SK-N-SH (cell line): ENCODE data around the gene SMCHD1. TPM values are rescaled to one million over a fixed set of nuclear protein-coding genes. Genes with fewer than 3 reads are reported as not detected.

Experiments used
- CTCF ChIA-PET: fragments of 300-600, 350-600 bp; formaldehyde crosslinking; extraction: SDS; loops from one replicate; lab custom pipeline; 2021; lab: Yijun Ruan, JAX
- POLR2A ChIA-PET: fragments of 350-600 bp; sonication (Branson Sonifier 250); formaldehyde crosslinking; extraction: SDS; loops from one replicate; lab custom pipeline; 2020; ENCODE audit warnings: antibody characterized with exemption, inconsistent platforms; lab: Yijun Ruan, JAX
- DNase-seq: peaks from one replicate; pipeline ENCODE4 v3.0.0; 2012
- H2AFZ ChIP-seq: fragments of 200-600 bp; sonication (generic); 2 replicates; pipeline ENCODE4 v1.8.1; 2016; ENCODE audit warnings: antibody characterized with exemption, mild to moderate bottlenecking, low read depth
- H3F3A ChIP-seq: fragments of 200-600 bp; sonication (generic); replicated peaks from 2 replicates; pipeline ENCODE3; 2016; ENCODE audit warnings: antibody characterized with exemption, mild to moderate bottlenecking; ENCODE audit not compliant: insufficient read depth
- H3K27ac ChIP-seq, 2 experiments: fragments of 200-500 bp in 1 of 2; fragments of 200-600 bp in 1 of 2; sonication (Bioruptor generic) in 1 of 2; sonication (generic), shearing (Covaris generic) in 1 of 2; 2 replicates each; pipeline versions ENCODE4 v1.5.1 to v1.6.1; 2014 to 2016; ENCODE audit warnings: low read depth in 2 of 2, inconsistent platforms in 1 of 2, low read length in 1 of 2, mild to moderate bottlenecking in 1 of 2, mixed read lengths in 1 of 2
- H3K27me3 ChIP-seq: fragments of 200-600 bp; sonication (generic), shearing (Covaris generic); 2 replicates; pipeline ENCODE4 v1.6.1; 2016; ENCODE audit warnings: mixed run types; ENCODE audit not compliant: insufficient read depth
- H3K36me3 ChIP-seq, 2 experiments: fragments of 200-500 bp in 1 of 2; fragments of 200-600 bp in 1 of 2; sonication (Bioruptor generic) in 1 of 2; sonication (generic) in 1 of 2; replicated peaks in 1 of 2; 2 replicates each; pipeline versions ENCODE3 to v1.5.1; 2014 to 2016; ENCODE audit warnings: low read length in 1 of 2, mild to moderate bottlenecking in 1 of 2; ENCODE audit not compliant: insufficient read depth in 2 of 2, control insufficient read depth in 1 of 2
- H3K4me1 ChIP-seq, 2 experiments: fragments of 200-500 bp in 1 of 2; fragments of 200-600 bp in 1 of 2; sonication (Bioruptor generic) in 1 of 2; sonication (generic), shearing (Covaris generic) in 1 of 2; 2 replicates each; pipeline versions ENCODE4 v1.5.1 to v1.6.1; 2014 to 2016; ENCODE audit warnings: low read depth in 1 of 2, low read length in 1 of 2, mixed run types in 1 of 2; ENCODE audit not compliant: insufficient read depth in 2 of 2, control insufficient read depth in 1 of 2
- H3K4me2 ChIP-seq: fragments of 200-600 bp; sonication (generic), shearing (Covaris generic); 2 replicates; pipeline ENCODE4 v1.6.1; 2017; ENCODE audit warnings: mixed run types
- H3K4me3 ChIP-seq, 2 experiments: fragments of 200-500 bp in 1 of 2; fragments of 200-600 bp in 1 of 2; sonication (Bioruptor generic) in 1 of 2; sonication (generic), shearing (Covaris generic) in 1 of 2; 2 replicates each; pipeline versions ENCODE4 v1.5.1 to v1.8.1; 2014 to 2016; ENCODE audit warnings: low read depth in 2 of 2, inconsistent platforms in 1 of 2, low read length in 1 of 2, mild to moderate bottlenecking in 1 of 2, mixed read lengths in 1 of 2, moderate library complexity in 1 of 2
- H3K79me2 ChIP-seq: fragments of 200-600 bp; sonication (generic); 2 replicates; pipeline ENCODE4 v1.8.1; 2017; ENCODE audit warnings: mild to moderate bottlenecking; ENCODE audit not compliant: insufficient read depth
- H3K9ac ChIP-seq: fragments of 200-600 bp; sonication (generic); 2 replicates; pipeline ENCODE4 v1.6.1; 2017; ENCODE audit warnings: mixed run types
- H3K9me2 ChIP-seq: fragments of 200-600 bp; sonication (generic); 2 replicates; pipeline ENCODE4 v1.6.1; 2017; ENCODE audit warnings: mixed run types
- H3K9me3 ChIP-seq: fragments of 200-600 bp; sonication (generic); 2 replicates; pipeline ENCODE4 v1.6.1; 2017; ENCODE audit warnings: mixed run types, mild to moderate bottlenecking, moderate library complexity
- H4K20me1 ChIP-seq: fragments of 200-600 bp; sonication (generic); 2 replicates; pipeline ENCODE4 v1.6.1; 2017; ENCODE audit warnings: mild to moderate bottlenecking, mixed run types; ENCODE audit not compliant: insufficient read depth
- CHD2 ChIP-seq: fragments of 150-350 bp; IDR thresholded peaks from 2 replicates; pipeline ENCODE4 v1.6.1; 2018; ENCODE audit warnings: low read length; ENCODE audit not compliant: partially characterized antibody
- CTCF ChIP-seq: fragments of 200-600 bp; sonication (generic); IDR thresholded peaks from 2 replicates; pipeline ENCODE4 v1.6.1; 2017; ENCODE audit warnings: antibody characterized with exemption, mild to moderate bottlenecking, moderate library complexity
- MEF2A ChIP-seq: IDR thresholded peaks from 2 replicates; pipeline ENCODE4 v1.4.0; 2012; ENCODE audit warnings: low read depth, borderline replicate concordance
- MXI1 ChIP-seq: IDR thresholded peaks from 2 replicates; pipeline ENCODE4 v1.6.1; 2012; ENCODE audit warnings: mild to moderate bottlenecking, low read depth, low read length, improper control_type of control experiment
- TAF1 ChIP-seq: IDR thresholded peaks from 2 replicates; pipeline ENCODE4 v1.6.1; 2012; ENCODE audit warnings: low read depth, mild to moderate bottlenecking, low read length, moderate library complexity, borderline replicate concordance
- WGBS: methylation state at CpG from one replicate; pipeline ENCODE4 v1.1.6; 2017; ENCODE audit warnings: low lambda C conversion rate; 5-methylcytosine and 5-hydroxymethylcytosine counted together
- polyA plus RNA-seq, 3 experiments: library from polyadenylated mRNA; depleted of rRNA; stranded (reverse); fragments of >200 nt; gene quantifications; 2 replicates each; pipeline ENCODE4 v1.2.3, GENCODE V29; 2012
- TF ChIP-seq, protein P1 (sequence below): IDR thresholded peaks from 2 replicates; pipeline ENCODE4 v1.6.1; 2012; ENCODE audit warnings: mild to moderate bottlenecking, low read depth, low read length, moderate library complexity

Gene SMCHD1
- polyA plus RNA-seq, 1 of the 3 experiments (the other 2 are of a cell fraction): 8.9 TPM

DNA sequence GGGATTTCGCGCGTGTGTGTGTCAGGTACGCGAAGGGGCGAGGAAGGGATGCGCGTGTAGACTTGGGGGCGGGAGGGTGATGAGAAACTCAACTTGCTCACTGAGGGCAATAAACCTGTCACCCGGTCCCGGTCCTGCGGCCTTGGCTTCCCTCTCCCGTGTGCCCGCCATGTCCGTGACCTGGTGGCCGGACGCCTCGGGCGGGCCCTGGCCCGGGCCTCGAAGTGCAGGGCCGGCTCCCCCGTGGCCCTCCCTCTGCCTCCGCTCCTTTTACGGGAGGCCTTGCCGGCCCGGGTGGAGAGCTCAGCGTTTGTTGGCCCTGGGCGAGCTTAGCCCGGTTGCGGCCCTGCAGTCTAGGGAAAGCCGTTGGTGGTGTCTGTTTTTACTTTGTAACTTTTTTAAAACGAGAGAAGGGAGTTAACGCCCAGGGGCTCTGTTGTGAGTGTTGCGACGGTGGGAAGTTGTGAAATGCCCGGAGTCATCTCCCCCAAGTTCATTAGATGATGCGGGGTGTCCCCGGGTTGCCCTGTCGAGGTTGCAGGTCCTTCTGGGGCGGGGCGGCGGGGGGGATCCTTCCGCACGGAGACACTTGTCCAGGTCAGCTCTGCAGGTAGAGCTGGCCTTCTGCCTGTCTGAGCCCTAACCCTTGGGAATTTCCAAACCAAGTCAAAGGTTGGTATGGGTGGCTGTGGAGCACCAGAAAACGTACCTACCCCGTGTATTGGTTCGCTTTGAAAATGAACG lies 883 bp downstream of the SMCHD1 start:
- Histone ChIP-seq H3K9me3 (no peaks in the 10 kb centered on the region), H2AFZ (peak overlapping the region; percentile 37), H3K36me3 (peaks cover 0 to 4% of the 10 kb centered on the region in 2 experiments), H3K27me3 (no peaks in the 10 kb centered on the region), H3K4me1 (peaks cover 0 to 6% of the 10 kb centered on the region in 2 experiments; a peak in 3 of 4 replicates), H4K20me1 (peaks cover 43% of the 10 kb centered on the region), H3K9me2 (no peaks in the 10 kb centered on the region), H3K4me3 (peak overlapping the region; percentile 79 to 95), H3K9ac (peak overlapping the region; percentile 92), H3K4me2 (peak overlapping the region; percentile 82), H3F3A (no peaks in the 10 kb centered on the region), H3K79me2 (peaks cover 57% of the 10 kb centered on the region), H3K27ac (peak overlapping the region; percentile 91 to 93)
- DNase-seq: peak; percentile 72
- ChIA-PET CTCF (interaction anchor here (0.7 to 2.2 kb wide), 4 partner anchors 18 to 589 kb away, joined by 3 to 9 read pairs (median 5); no protein-coding TSS in a partner anchor), POLR2A (interaction anchor here (0.5 to 0.8 kb wide), 3 partner anchors 18 to 91 kb away, joined by 3 to 5 read pairs (median 3); no protein-coding TSS in a partner anchor)
- WGBS: 4% methylated on average over 25 of the region's 49 CpGs
- no peak for TF ChIP-seq MEF2A
- peak; percentile 29; the same call in 1 of the 2 replicates for TF ChIP-seq MXI1
- no peak for TF ChIP-seq CHD2
- no peak; the same call in 1 of the 2 replicates for TF ChIP-seq CTCF
- 0 out of 2 replicates have a peak, but pooled peaks have one; percentile 4 for TF ChIP-seq TAF1

DNA sequence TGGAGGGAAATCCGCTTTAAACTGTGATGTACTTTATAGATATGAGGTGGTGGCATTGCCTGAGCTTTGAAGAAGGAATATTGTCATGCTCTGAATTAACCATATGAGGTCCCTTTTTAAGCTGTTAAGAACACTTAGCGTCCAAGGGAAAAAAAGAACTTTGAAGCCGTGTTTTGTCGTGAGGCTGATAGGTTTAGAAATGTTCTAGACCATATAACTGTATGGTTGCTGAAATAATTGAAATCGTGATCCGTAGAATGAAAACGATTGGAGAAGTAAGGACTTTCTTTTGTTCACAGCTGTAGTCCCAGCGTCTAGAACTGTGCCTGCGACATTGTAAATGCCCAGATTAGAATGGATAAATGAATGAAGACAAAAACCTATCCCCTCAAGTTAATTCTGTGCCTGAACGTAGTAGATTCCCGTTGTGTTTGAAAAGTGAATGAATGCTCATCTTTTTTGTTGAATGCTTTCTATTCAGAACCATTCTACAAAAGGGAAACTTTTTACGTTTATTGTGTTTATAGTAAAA lies 1.5 kb downstream of the SMCHD1 start:
- Histone ChIP-seq H3F3A (no peaks in the 10 kb centered on the region), H3K9ac (peak overlapping the region; percentile 92), H3K27me3 (no peaks in the 10 kb centered on the region), H3K36me3 (peaks cover 0 to 4% of the 10 kb centered on the region in 2 experiments), H3K9me2 (no peaks in the 10 kb centered on the region), H3K79me2 (peaks cover 62% of the 10 kb centered on the region), H4K20me1 (peaks cover 46% of the 10 kb centered on the region), H3K27ac (peak overlapping the region; percentile 91 to 93; a peak in 3 of 4 replicates), H3K4me3 (peak overlapping the region; percentile 79 to 95), H3K4me1 (peaks cover 0 to 6% of the 10 kb centered on the region in 2 experiments; a peak in 3 of 4 replicates), H2AFZ (0 out of 2 replicates have a peak overlapping the region, but pooled peaks have one; percentile 9), H3K9me3 (no peaks in the 10 kb centered on the region), H3K4me2 (peak overlapping the region; percentile 82)
- ChIA-PET POLR2A (no interaction called here), CTCF (interaction anchor here (0.7 to 2.2 kb wide), 4 partner anchors 17 to 589 kb away, joined by 3 to 9 read pairs (median 5); no protein-coding TSS in a partner anchor)
- 2% methylated on average over 12 of the region's 12 CpGs for WGBS
- 0 out of 2 replicates have a peak, but pooled peaks have one; percentile 14 for TF ChIP-seq MXI1
- TF ChIP-seq, protein P1, sequence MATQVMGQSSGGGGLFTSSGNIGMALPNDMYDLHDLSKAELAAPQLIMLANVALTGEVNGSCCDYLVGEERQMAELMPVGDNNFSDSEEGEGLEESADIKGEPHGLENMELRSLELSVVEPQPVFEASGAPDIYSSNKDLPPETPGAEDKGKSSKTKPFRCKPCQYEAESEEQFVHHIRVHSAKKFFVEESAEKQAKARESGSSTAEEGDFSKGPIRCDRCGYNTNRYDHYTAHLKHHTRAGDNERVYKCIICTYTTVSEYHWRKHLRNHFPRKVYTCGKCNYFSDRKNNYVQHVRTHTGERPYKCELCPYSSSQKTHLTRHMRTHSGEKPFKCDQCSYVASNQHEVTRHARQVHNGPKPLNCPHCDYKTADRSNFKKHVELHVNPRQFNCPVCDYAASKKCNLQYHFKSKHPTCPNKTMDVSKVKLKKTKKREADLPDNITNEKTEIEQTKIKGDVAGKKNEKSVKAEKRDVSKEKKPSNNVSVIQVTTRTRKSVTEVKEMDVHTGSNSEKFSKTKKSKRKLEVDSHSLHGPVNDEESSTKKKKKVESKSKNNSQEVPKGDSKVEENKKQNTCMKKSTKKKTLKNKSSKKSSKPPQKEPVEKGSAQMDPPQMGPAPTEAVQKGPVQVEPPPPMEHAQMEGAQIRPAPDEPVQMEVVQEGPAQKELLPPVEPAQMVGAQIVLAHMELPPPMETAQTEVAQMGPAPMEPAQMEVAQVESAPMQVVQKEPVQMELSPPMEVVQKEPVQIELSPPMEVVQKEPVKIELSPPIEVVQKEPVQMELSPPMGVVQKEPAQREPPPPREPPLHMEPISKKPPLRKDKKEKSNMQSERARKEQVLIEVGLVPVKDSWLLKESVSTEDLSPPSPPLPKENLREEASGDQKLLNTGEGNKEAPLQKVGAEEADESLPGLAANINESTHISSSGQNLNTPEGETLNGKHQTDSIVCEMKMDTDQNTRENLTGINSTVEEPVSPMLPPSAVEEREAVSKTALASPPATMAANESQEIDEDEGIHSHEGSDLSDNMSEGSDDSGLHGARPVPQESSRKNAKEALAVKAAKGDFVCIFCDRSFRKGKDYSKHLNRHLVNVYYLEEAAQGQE: no peak
- no peak for DNase-seq
